COR-L47 (cell line): Measurements from ENCODE around the gene KYNU.
"Not testable (repeated sequence)": the region's sequence is repeated elsewhere in the genome, so short reads cannot be mapped to it uniquely, and the experiment has no call there.

Experiments used
- DNase-seq: peaks from one replicate; lab custom pipeline; 2025; lab: John Stamatoyannopoulos, UW

The KYNU gene

GRCh38 chr2:143029141-143029540, 151.7 kb downstream of the KYNU start:
- DNase-seq: no peak

- DNase-seq: no peak
These were observed 152.7 kb downstream of the KYNU start for GRCh38 chr2:143030127-143030526.

GRCh38 chr2:143034292-143035074, 157.0 kb downstream of the KYNU start:
- peak; percentile 65 for DNase-seq

GRCh38 chr2:143051465-143051864, 174.0 kb downstream of the KYNU start:
- DNase-seq: no peak

GRCh38 chr2:143053437-143053836, 176.0 kb downstream of the KYNU start:
- not testable (repeated sequence) for DNase-seq

- DNase-seq: no peak
These were observed 179.1 kb downstream of the KYNU start for GRCh38 chr2:143056550-143056949.

- DNase-seq: no peak
These were observed 181.4 kb downstream of the KYNU start for GRCh38 chr2:143058851-143059250.

- DNase-seq: no peak
These were observed 186.2 kb downstream of the KYNU start for GRCh38 chr2:143063612-143064200.

GRCh38 chr2:143068094-143068493, 190.6 kb downstream of the KYNU start:
- no peak for DNase-seq

GRCh38 chr2:143068509-143068908, 191.0 kb downstream of the KYNU start:
- DNase-seq: no peak

- no peak for DNase-seq
These were observed 193.2 kb downstream of the KYNU start for GRCh38 chr2:143070704-143071103.

- no peak for DNase-seq
These were observed 193.9 kb downstream of the KYNU start for GRCh38 chr2:143071185-143071876.

- not testable (repeated sequence) for DNase-seq
These were observed 197.4 kb downstream of the KYNU start for GRCh38 chr2:143074913-143075312.

- no peak for DNase-seq
These were observed 198.2 kb downstream of the KYNU start for GRCh38 chr2:143075711-143076110.

- no peak for DNase-seq
These were observed 200.6 kb downstream of the KYNU start for GRCh38 chr2:143078104-143078503.

- no peak for DNase-seq
These were observed 204.2 kb downstream of the KYNU start for GRCh38 chr2:143081616-143082015.

- no peak for DNase-seq
These were observed 206.2 kb downstream of the KYNU start for GRCh38 chr2:143083636-143084035.

GRCh38 chr2:143084462-143084861, 207.0 kb downstream of the KYNU start:
- no peak for DNase-seq

- no peak for DNase-seq
These were observed 207.8 kb downstream of the KYNU start for GRCh38 chr2:143085125-143085784.

- DNase-seq: no peak
These were observed 209.6 kb downstream of the KYNU start for GRCh38 chr2:143087033-143087432.

- DNase-seq: no peak
These were observed 210.9 kb downstream of the KYNU start for GRCh38 chr2:143088388-143088787.

- DNase-seq: not testable (repeated sequence)
These were observed 212.1 kb downstream of the KYNU start for GRCh38 chr2:143089520-143089919.
